Thyroid gland (tissue), 4 donors: ENCODE results near the gene ARMH4. TPM values are rescaled to one million over a fixed set of nuclear protein-coding genes. Genes with fewer than 3 reads are reported as not detected.

ENCODE experiments used
- DNase-seq, 2 donors: peaks; one replicate each; pipeline ENCODE4 v3.0.0-alpha.2; 2019
- H3K27ac ChIP-seq, 3 donors: fragments of 200-600 bp; sonication (generic); 1 replicate in 2 of 3; 2 replicates in 1 of 3; pipeline ENCODE4 v1.5.1; 2016 to 2019; ENCODE audit warnings: mild to moderate bottlenecking in 1 of 3, moderate library complexity in 1 of 3
- H3K27me3 ChIP-seq: fragments of 200-600 bp; sonication (generic); one replicate; pipeline ENCODE4 v1.5.1; 2019
- H3K36me3 ChIP-seq, 2 donors: fragments of 200-600 bp; sonication (generic); one replicate each; pipeline ENCODE4 v1.5.1; 2016 to 2019
- H3K4me1 ChIP-seq, 2 donors: fragments of 200-600 bp; sonication (generic); one replicate each; pipeline ENCODE4 v1.5.1; 2017 to 2019
- H3K4me3 ChIP-seq, 3 donors: fragments of 200-600 bp; sonication (generic); replicated peaks in 1 of 3; 1 replicate in 2 of 3; 2 replicates in 1 of 3; pipeline ENCODE4 v1.5.1; 2016; ENCODE audit warnings: mild to moderate bottlenecking in 1 of 3
- H3K9me3 ChIP-seq: fragments of 200-600 bp; sonication (generic); one replicate; pipeline ENCODE4 v1.5.1; 2017
- CTCF ChIP-seq, 6 experiments: fragments of 200-600 bp in 3 of 6; fragments of 450-650 bp in 3 of 6; sonication (generic) in 3 of 6; IDR thresholded peaks; one replicate each; pipeline ENCODE4 v1.5.1; 2016 to 2019; ENCODE audit warnings: antibody characterized with exemption in 6 of 6, mild to moderate bottlenecking in 2 of 6, inconsistent platforms in 1 of 6, moderate library complexity in 1 of 6
- POLR2A ChIP-seq, 2 donors: fragments of 450-650 bp; IDR thresholded peaks; one replicate each; pipeline ENCODE4 v1.6.1; 2017; ENCODE audit warnings: antibody characterized with exemption in 2 of 2, mild to moderate bottlenecking in 2 of 2, moderate library complexity in 1 of 2
- WGBS, 2 donors: methylation state at CpG; one replicate each; pipeline ENCODE4 v1.1.5; 2017; 5-methylcytosine and 5-hydroxymethylcytosine counted together
- intact Hi-C: fragments of 100-400 bp; cut with DNase I; formaldehyde crosslinking; loops from one replicate; pipeline ENCODE4 v1.15.1; 2023
- total RNA-seq, 4 donors: library from RNA; depleted of rRNA; stranded (reverse); fragments of >200 nt; gene quantifications; one replicate each; pipeline ENCODE4 v1.2.3, GENCODE V29; 2016

ARMH4 gene
- total RNA-seq, 4 donors from 2014 or later: 4.2 to 7.5 (median 7.0) TPM

- Histone ChIP-seq H3K36me3 (no peaks in the 10 kb centered on the region), H3K27ac (no peak overlapping the region), H3K27me3 (no peaks in the 10 kb centered on the region), H3K4me3 (no peak overlapping the region), H3K4me1 (peaks cover 0 to 9% of the 10 kb centered on the region in 2 donors), H3K9me3 (no peaks in the 10 kb centered on the region)
- intact Hi-C loops: no loop called here
- TF ChIP-seq CTCF (IDR thresholded peaks at IDR 0.05) (no peak), POLR2A (IDR thresholded peaks at IDR 0.05) (no peak)
- 90 to 95% methylated on average over 1 of the region's 1 CpG for WGBS, 2 donors
- no peak for DNase-seq
Measured at GRCh38 chr14:58026967-58027366, 125.0 kb downstream of the ARMH4 start.

- Histone ChIP-seq H3K4me3 (no peak overlapping the region), H3K27ac (no peak overlapping the region), H3K4me1 (peaks cover 0 to 9% of the 10 kb centered on the region in 2 donors), H3K36me3 (no peaks in the 10 kb centered on the region), H3K9me3 (no peaks in the 10 kb centered on the region), H3K27me3 (no peaks in the 10 kb centered on the region)
- WGBS, 2 donors: 100% methylated on average over 1 of the region's 1 CpG
- intact Hi-C loops: no loop called here
- DNase-seq: no peak
- no peak for TF ChIP-seq CTCF (IDR thresholded peaks at IDR 0.05)
- no peak for TF ChIP-seq POLR2A (IDR thresholded peaks at IDR 0.05)
Measured at GRCh38 chr14:58026219-58026618, 125.8 kb downstream of the ARMH4 start.

- H3K9me3 ChIP-seq: no peaks in the 10 kb centered on the region
- TF ChIP-seq CTCF (IDR thresholded peaks at IDR 0.05) (no peak), POLR2A (IDR thresholded peaks at IDR 0.05) (no peak)
- WGBS, 2 donors: 94 to 100% methylated on average over 2 of the region's 2 CpGs
- intact Hi-C loops: no loop called here
- DNase-seq: no peak
- H3K4me3 ChIP-seq: no peak overlapping the region
- no peaks in the 10 kb centered on the region for H3K4me1 ChIP-seq
- H3K36me3 ChIP-seq: no peaks in the 10 kb centered on the region
- no peaks in the 10 kb centered on the region for H3K27me3 ChIP-seq
- H3K27ac ChIP-seq: no peak overlapping the region
Measured at GRCh38 chr14:58014778-58015177, 137.2 kb downstream of the ARMH4 start.

- DNase-seq: no peak
- TF ChIP-seq CTCF (IDR thresholded peaks at IDR 0.05) (no peak), POLR2A (IDR thresholded peaks at IDR 0.05) (no peak)
- intact Hi-C loops: no loop called here
- 80 to 93% methylated on average over 2 of the region's 2 CpGs for WGBS, 2 donors
- H3K4me1 ChIP-seq: no peaks in the 10 kb centered on the region
- no peaks in the 10 kb centered on the region for H3K27me3 ChIP-seq
- H3K27ac ChIP-seq: no peak overlapping the region
- no peaks in the 10 kb centered on the region for H3K36me3 ChIP-seq
- H3K4me3 ChIP-seq: no peak overlapping the region
- no peaks in the 10 kb centered on the region for H3K9me3 ChIP-seq
Measured at GRCh38 chr14:58002618-58003017, 149.4 kb downstream of the ARMH4 start.

- Histone ChIP-seq H3K27me3 (no peaks in the 10 kb centered on the region), H3K36me3 (no peaks in the 10 kb centered on the region), H3K27ac (no peak overlapping the region), H3K9me3 (no peaks in the 10 kb centered on the region), H3K4me1 (no peaks in the 10 kb centered on the region), H3K4me3 (no peak overlapping the region)
- DNase-seq: no peak
- WGBS, 2 donors: 84 to 100% methylated on average over 1 of the region's 1 CpG
- no peak for TF ChIP-seq CTCF (IDR thresholded peaks at IDR 0.05)
- TF ChIP-seq POLR2A (IDR thresholded peaks at IDR 0.05): no peak
- intact Hi-C loops: no loop called here
Measured at GRCh38 chr14:57999979-58000378, 152.0 kb downstream of the ARMH4 start.
